Stimulated activated CD4-positive, alpha-beta T cell treated with anti-CD3 and anti-CD28 coated beads, Interleukin-12 subunit alpha, Interleukin-12 subunit beta, amount 100 ng/mL, for 48 hours (primary cell): ENCODE data around the gene ACSS1.

Experiments used
- DNase-seq, 3 donors: peaks; one replicate each; pipeline ENCODE4 v3.0.0-alpha.2; 2020; ENCODE audit warnings: low read depth in 2 of 3, low spot score in 1 of 3

The ACSS1 gene

DNA sequence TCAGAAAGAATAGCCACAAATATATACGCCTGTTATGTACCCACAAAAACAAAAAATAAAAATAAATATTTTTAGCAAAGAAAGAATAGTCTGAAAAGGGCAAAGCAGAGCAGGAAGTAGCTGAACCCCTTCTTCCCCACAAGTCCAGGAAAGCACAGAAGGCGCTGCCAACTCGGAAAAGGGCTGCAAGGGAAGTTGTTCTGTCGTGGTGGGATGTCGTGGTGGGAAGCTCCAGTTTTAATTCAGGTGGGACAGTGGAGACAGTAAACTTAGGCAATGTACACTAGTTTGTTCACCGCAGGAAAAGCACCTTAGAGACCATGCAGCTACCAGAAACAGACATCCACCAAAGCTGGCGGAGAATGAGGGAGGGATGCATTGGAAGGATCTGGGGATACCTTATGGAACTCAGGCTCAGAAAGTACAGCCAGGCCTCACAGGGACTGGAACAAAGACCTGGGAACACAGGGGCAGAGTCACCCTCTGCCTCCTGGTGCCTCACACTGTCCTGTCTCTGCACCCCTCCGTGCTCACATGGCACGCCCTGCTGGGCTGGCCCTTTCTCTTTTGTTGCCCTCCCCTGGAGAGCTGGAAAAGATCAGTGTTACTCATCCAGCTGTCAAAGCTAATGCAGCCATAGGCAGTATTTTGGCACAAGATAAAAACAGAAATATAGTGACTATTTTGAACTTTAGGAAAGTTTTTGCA is 62.0 kb downstream of the ACSS1 start:
- no peak for DNase-seq

DNA sequence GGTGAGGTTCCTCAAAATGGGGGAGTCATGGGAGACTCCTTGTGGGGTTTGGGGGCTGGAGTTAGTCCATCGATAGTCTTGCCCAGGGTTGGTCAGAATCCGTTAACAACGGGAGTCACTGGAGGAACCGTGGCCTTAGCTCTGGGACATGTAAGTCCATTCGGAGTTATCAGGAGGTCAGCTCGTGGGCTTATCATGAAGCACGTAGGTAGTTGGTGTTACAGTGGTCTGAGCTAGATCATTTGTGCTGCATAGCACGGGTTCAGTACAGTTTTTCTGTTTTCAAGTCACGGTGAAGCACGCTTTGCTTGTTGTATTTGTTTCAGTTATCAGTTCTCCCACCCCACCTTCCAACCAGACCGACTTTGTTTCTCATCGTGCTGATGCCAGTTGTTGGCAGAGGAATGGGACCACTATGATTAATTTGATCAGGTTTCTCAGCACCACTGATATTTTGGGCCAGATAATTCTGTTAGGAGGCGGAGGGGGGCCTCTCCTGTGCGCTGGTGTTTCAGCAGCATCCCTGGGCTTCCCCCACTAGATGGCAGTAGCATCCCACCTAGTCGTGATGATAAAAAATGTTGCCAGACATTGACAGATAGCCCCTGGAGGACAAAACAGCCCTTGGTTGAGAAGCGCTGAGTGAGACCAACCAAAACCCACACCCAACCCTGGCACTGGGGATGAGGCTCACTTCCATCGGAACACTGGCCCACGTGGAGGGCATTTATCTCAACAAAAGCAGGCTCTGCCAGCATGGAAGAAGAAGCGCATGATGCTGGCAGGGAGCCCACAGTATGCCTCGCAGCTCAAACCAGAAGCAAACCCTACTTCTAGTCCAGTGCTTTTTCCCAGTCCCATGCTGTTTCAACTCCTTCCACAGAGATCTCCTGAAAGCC is 63.2 kb downstream of the ACSS1 start:
- DNase-seq: peak; percentile 71 to 94 (median 72)

DNA sequence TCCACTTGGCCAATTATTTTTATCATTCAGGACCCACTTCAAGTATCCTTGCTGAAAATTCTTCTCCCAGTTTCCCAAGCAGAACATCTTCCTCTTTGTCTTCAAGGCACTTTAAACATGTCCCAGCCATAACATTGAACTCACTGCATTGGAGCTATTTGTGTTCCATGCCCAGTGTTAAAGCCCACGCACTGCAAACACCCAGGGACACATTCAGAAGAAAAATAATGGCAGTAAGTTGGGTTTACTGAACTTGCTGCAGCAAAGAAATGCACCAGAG is 63.8 kb downstream of the ACSS1 start:
- DNase-seq: no peak

DNA sequence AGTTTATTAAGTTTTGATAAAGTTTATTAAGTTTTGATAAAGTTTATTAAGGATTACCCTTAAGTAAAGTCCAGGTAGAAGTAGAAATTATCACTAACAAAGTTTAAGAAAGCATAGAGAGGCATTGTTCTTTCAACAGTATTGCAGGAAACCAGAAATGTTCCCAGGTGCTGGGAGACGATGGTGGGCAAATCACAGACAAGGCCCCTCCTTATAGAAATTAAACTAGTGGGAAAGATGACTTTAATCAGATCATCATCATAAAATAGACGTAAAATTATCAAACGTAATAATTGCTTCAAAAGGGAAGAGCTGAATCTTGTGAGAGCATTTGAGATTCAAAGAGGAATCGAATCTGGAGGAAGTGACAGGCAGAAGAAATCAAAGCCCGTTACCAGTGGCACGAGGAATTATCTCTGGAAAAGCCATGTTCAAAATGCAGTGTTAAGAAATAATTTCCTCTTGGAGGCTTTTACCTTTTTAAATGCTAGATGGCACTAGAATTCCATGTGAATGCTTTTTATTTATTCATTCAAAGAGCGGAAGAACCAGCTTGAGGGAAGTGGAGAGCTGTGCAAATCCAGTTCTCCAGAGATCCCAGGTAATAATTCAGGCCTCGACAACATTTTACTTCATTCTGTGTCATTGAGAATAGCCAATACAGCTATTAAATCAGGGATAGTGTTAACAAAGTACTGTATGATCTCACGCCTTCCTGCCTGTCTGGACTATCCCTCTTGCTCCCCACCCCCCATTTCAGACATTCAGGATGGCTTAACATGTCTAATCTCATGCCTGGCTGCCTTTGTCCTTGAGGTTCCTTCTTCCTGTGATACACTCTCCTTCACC is 64.4 kb downstream of the ACSS1 start:
- DNase-seq: no peak

DNA sequence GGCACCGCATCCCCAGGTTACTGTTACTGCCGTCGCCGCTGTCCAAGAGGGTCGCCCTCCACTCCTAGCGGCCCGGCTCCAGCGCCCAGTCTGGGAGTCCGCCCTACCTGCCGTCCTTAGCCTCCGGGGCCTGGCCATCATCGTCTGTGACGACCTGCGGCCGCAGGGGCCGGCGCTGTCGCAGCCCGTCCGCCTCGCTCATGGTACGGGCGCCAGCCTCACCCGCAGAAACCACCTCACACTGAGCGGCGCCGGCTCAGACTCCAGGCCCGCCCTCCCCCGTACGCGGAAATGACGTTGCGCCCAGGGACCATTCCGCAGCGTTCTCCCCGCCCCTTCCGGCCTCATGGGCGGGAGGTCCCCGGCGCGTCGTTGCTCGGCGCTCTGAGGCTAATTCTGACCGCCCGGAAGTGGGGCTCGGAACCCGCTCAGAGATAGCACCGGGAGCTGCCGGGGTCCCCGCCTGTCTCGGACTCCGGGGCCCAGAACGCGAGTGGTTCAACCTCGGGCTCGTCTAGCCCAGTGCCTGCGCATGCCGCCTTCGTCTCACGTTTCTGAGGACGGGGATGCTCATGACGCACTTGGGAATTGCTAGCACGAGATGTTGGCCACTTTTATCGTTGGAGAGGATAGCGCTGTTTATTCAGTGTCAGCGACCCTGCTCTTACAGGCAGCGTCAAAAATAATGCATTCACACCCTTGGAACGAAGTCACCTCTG is 65.3 kb downstream of the ACSS1 start, which contains the start of gene APMAP:
APMAP (minus strand) TSS at position 265 of the 719 bp plus-strand sequence; CDS start at position 202, 63 bp downstream.
- peak; percentile 89 to 95 (median 93) for DNase-seq

DNA sequence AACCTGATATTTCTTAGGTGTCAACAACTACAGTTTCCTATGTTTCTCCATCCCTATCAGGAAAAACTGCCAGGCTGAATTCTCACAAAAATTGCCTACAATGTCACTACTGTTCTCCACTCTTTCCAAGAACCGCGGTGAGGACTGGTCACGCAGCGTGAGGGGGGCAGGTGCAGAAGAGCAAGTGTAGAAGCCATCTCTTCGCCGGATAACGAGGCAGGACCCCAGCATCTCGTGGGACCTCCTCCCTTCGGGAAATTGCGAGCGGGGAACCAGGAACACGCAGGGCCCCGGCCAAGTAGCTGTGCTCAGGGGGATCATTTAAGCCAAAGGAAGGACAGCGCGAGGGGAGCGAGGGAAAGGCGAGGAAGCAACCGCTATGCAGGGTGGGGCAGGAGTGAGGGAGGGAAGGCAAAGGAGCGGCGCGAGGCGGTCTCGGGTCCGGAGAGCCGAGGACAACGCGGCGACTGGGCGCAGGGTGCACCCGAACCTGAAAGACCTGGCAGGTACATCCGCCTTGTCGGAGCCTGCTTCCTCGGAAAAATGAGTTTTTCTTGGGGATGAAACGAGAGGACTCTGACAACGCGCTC is 65.9 kb downstream of the ACSS1 start:
- DNase-seq: peak in 1 of 3 donors; percentile 4

DNA sequence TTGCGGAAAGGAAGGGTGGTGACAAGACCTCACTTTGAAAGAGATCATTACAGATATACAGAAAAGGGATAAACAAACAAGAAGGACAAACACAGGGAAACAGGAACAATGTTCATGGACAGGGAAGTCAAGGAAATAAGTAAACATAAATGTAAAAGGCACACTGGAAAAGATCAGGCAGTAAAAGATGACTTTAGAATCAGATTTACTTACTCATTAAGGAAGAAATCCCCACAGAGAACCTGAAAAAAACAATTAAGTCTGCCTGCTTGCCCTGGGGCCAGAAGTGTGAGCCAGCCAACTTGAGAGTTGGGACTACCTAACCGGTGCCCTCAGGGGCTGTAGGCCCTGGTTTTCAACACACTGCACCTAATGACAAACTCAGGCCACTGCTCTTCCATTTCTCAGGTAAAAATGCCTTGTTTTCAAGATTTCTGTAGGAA is 67.1 kb downstream of the ACSS1 start:
- DNase-seq: no peak

DNA sequence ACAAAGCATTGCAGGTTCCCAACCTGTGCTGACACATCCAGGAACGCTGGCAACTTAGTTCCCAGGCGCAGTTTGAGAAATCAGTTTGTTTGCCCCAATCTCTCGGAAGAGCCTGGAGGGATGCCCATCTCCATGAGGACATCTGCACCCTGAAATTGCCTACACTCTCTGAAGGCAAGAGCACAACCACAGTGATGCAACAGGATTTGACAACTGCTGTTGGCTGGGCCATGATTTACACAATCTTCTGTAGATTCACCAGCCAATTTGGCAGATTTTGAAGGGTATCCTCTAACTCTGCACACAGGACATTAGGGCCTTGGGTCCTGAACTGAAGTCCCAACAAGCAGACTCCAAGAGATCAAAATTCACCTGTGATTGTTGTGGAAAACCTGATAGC is 68.8 kb downstream of the ACSS1 start:
- no peak for DNase-seq

DNA sequence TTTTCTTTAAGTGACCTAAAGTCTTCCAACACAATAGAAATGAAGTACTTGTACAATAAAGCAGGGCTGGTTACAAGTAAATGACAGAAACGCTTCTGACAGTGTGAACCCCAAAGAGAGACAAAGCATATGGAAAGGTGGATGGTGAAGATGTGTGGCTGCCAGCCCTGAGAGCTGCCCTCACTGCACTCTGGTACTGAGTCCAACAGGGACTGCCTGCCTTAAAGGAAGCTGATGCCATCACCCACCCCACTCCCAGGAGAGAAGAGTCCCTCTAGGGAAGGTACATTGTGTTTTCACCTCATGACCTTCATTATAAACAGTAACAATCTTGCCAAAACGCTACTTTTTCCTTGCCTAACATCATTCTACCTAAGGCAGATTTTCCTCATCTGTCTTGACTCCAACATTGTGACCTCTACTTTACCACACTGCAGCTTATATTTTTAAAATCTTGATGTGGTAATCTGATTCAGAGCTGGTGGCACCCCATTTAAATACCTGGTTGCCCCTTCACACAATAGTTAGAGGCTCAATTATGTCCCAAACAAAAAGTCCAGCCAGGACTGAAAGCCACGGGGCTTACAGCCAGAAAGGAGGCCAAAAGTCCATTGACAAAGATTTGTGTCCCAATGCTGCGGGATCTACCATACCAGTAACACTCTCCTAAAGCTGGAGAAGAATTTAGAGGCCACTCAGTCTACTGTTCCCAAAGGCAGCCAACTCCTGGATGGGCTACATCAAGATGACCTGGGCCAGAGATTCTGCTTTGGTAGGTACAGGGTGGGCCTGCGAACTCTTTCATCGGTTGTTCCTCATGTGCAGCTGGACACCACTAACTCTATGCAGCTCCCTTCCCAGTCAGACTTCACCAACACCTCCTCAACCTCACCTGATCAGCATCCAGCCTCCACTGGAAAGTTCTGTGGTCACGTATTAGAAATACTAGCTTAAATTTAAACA is 69.8 kb downstream of the ACSS1 start:
- DNase-seq: no peak

DNA sequence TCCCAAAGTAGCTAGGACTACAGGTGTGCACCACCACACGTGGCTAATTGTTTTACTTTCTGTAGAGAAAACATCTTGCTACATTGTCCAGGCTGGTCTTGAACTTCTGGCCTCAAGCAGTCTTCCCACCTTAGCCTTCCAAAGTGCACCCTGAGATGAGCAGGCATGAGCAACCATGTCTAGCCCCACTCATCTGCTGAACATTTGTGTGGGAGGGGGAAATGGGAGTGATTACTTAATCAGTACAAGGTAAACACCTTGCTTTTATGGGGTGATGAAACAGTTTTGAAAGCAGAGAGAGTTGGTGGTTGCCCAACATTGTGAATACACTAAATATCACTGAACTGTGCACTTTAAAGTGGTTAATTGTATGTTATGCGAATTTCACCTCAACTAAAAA is 70.7 kb downstream of the ACSS1 start:
- DNase-seq: no peak

DNA sequence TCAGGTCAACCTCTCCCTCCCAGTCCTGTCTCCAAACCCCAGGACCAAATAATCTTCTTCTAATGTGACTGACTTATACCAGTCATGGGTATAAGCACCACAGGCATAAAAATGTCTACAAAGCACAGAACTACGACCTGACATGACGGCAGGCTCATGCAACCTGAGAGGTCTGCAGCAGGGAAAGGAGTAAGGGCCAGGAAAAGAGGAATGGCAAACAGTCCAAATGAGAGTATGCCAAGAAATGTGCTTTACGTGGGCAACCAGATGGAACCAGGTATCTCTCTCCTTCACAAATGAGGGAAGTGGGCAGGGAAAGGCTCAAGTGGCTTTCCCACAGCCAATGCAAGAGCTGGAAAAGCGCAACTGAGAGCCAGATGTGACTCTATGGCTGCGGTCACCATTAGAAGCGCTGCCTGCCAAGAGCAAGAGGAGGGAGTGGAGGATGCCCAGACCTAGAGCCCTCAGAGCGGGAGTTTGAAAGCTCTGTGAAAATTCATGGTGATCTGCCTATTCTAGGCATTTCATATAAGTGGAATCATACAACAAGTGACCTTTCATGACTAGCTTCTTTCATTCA is 71.4 kb downstream of the ACSS1 start:
- no peak for DNase-seq

DNA sequence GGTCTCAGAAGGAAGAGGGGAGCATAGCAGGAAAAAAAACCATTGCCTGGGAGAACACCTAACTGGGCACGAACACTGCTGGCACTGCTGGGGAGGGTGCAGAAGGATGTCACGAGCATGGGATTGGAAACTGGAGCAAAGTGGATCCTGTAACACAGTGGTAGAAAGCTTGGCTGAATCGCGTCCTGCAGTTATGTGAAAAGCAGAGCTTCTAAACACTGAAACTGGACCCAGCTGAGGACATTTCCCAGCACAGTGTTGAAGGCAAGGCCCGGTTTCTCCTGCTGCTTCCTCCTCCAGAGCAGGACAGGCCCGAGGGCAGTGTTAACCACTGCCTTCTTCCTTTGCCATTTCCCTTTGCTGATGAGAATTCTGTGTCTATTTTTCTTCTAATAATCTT is 72.1 kb downstream of the ACSS1 start:
- DNase-seq: no peak

DNA sequence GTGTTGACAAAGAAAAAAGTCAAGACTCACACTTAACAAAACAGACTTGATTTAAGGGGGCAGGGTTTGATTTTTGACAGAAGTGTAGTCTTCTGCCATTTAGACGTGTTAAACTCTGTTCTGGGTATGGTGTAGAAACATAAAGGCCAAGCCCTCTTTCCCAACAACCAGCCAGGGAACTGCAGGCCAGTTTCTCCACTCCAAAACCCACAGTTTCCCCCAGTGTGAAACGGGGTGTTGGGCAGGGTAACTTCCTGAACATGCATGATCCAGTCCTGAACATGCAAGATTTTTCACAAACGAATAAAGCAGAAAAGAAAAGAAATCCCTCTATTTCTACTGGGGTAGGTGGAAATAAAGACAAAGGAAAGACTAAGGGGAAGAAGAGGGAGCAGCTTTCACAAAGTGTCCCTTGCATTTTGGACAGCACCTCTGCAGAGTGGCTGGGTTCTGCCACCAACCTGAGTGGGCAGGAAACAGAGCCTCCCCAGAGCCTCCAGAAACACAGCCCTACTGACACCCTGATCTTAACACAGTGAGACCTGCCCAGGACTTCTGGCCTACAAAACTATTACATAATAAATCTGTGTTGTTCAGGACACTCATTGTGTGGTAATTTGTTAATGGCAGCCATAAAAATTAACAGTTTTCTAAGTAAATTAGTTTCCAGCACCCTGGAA is 72.8 kb downstream of the ACSS1 start:
- no peak for DNase-seq

DNA sequence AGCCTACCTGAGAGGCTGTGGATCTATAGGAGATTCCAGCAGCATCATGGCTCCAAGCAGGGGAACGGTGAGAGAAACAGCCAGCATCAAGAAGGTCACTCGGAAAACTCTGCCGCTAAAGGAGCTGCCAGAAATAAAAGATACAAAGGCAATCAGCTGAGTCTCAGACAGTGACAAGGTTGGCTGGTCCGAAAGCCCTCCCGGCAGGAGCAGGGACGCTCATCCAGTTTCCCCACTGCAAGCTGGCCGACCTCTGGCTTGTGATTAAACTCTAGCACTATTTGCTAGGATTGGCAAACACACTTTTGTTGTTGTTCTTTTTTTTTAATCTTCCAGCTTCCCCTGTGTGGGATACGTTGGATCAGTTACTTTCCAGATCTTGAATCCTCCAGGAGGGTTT is 74.0 kb downstream of the ACSS1 start:
- no peak for DNase-seq

DNA sequence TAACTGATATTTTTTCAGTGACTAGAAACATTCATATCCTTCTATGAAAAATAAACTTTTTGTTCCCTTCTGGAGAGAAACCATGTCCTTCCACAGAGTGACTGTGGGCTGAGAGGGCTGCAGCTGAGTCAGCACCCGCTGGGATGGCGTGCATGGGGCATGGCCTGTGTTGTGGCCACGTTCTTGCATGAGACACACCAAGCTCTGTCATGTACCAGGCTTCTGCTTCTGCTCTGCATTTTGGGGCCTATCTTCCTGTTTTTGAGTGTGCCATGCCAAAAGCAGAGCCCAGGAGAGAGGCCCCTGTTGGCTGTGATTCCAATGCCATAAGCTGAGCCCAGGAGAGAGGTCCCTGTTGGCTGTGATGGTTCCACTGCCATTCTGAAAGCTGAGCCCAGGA is 76.1 kb downstream of the ACSS1 start:
- no peak for DNase-seq

DNA sequence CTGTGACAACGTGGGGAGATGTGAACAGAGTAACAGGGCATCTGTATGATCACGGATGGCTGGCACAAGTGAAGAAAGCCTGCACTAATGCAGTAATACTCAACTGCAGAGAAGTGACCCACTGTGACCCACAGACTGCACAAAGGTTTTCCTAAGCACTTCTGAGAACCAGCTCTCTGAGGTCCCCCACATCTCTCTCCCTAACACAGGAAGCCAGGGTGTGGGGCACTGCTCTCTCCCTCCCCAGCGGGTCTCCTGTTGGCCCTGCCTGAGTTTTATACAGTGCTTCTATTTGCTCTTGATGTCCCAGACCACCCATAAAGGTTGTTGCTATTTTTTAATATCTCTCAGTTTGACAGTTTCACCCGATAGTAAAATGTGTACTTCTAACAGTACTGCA is 76.7 kb downstream of the ACSS1 start:
- no peak for DNase-seq

DNA sequence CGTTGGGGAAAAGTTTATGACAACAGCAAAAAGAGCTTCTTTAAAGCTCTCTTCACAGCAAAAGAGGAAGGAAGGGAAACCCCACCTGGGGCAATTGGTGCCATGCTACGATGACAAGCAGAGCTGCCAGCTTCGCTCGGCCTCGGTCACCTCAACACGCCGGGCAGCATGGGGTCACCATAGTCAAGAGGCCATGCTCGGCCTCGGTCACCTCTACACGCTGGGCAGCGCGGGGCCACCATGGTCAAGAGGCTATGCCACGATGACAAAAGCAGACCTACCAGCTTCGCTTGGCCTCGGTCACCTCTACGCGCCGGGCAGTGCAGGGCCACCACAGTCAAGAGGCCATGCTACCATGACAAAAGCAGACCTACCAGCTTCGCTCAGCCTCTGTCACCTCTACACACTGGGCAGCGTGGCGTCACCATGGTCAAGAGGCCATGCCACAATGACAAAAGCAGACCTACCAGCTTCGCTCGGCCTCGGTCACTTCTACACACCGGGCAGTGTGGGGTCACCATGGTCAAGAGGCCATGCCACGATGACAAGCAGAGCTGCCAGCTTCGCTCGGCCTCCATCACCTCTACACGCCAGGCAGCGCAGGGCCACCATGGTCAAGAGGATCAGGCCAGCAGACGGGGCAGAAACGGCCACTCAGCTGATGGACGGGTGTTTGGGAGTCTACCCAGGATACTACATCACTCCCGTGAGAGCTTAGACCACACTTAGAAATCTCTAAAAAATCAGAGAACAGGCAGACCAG is 77.5 kb downstream of the ACSS1 start:
- no peak for DNase-seq
